Right atrium auricular region (tissue), 2 donors: ENCODE measurements around the gene MLLT10. TPM values are rescaled to one million over a fixed set of nuclear protein-coding genes. Genes with fewer than 3 reads are reported as not detected.

ENCODE experiments used
- DNase-seq: peaks from one replicate; pipeline ENCODE4 v3.0.0-alpha.2; 2019; ENCODE audit warnings: low spot score
- H3K27ac ChIP-seq, 2 donors: fragments of 200-600 bp; sonication (generic); 1 replicate in 1 of 2; 2 replicates in 1 of 2; pipeline ENCODE4 v1.5.1; 2016 to 2019
- H3K27me3 ChIP-seq, 2 donors: fragments of 200-600 bp; sonication (generic); one replicate each; pipeline versions ENCODE4 v1.5.1 to v1.6.0; 2017 to 2019
- H3K36me3 ChIP-seq: fragments of 200-600 bp; sonication (generic); one replicate; pipeline ENCODE4 v1.5.1; 2016
- H3K4me1 ChIP-seq, 2 donors: fragments of 200-600 bp; sonication (generic); one replicate each; pipeline versions ENCODE4 v1.5.1 to v1.6.0; 2017 to 2019
- H3K4me3 ChIP-seq, 2 donors: fragments of 200-600 bp; sonication (generic); 1 replicate in 1 of 2; 2 replicates in 1 of 2; pipeline ENCODE4 v1.5.1; 2017 to 2019; ENCODE audit warnings: mild to moderate bottlenecking in 1 of 2, moderate library complexity in 1 of 2
- H3K9me3 ChIP-seq, 2 donors: fragments of 200-600 bp; sonication (generic); one replicate each; pipeline ENCODE4 v1.5.1; 2019
- total RNA-seq, 2 donors: library from RNA; depleted of rRNA; stranded (reverse); fragments of >200 nt; gene quantifications; one replicate each; pipeline ENCODE4 v1.1.0, GENCODE V29; 2016
- TF ChIP-seq, protein P1 (sequence below), 2 donors: fragments of 200-600 bp; sonication (generic); IDR thresholded peaks; one replicate each; pipeline ENCODE4 v1.5.1; 2019; ENCODE audit warnings: antibody characterized with exemption in 2 of 2

MLLT10 gene
- total RNA-seq, 2 donors from 2014 or later = 18.8 to 27.2 TPM

DNA sequence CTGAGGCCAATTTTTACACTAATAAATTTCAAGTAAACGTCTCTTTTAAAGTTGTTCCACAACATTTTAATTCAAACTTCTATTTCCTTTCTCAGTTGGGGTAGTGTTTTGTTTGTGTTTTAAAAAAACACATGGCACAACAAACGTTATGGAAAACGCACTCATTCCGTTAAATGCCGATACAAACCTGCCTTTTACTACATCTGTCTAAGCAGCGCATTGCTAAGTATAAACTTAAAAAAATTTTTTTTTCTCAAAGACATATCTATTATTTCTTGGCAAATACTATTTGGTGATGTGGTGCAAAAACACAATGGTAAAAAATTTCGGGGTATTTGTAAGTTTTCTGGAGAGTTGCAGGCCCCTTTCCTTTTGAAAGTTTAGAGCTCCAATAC, 9.9 kb upstream of the MLLT10 start:
- Histone ChIP-seq H3K4me1 (peaks cover 0 to 26% of the 10 kb centered on the region in 2 donors), H3K27ac (peak overlapping the region; percentile 98)
- TF ChIP-seq, protein P1, sequence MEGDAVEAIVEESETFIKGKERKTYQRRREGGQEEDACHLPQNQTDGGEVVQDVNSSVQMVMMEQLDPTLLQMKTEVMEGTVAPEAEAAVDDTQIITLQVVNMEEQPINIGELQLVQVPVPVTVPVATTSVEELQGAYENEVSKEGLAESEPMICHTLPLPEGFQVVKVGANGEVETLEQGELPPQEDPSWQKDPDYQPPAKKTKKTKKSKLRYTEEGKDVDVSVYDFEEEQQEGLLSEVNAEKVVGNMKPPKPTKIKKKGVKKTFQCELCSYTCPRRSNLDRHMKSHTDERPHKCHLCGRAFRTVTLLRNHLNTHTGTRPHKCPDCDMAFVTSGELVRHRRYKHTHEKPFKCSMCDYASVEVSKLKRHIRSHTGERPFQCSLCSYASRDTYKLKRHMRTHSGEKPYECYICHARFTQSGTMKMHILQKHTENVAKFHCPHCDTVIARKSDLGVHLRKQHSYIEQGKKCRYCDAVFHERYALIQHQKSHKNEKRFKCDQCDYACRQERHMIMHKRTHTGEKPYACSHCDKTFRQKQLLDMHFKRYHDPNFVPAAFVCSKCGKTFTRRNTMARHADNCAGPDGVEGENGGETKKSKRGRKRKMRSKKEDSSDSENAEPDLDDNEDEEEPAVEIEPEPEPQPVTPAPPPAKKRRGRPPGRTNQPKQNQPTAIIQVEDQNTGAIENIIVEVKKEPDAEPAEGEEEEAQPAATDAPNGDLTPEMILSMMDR (IDR thresholded peaks at IDR 0.05) = no peak

DNA sequence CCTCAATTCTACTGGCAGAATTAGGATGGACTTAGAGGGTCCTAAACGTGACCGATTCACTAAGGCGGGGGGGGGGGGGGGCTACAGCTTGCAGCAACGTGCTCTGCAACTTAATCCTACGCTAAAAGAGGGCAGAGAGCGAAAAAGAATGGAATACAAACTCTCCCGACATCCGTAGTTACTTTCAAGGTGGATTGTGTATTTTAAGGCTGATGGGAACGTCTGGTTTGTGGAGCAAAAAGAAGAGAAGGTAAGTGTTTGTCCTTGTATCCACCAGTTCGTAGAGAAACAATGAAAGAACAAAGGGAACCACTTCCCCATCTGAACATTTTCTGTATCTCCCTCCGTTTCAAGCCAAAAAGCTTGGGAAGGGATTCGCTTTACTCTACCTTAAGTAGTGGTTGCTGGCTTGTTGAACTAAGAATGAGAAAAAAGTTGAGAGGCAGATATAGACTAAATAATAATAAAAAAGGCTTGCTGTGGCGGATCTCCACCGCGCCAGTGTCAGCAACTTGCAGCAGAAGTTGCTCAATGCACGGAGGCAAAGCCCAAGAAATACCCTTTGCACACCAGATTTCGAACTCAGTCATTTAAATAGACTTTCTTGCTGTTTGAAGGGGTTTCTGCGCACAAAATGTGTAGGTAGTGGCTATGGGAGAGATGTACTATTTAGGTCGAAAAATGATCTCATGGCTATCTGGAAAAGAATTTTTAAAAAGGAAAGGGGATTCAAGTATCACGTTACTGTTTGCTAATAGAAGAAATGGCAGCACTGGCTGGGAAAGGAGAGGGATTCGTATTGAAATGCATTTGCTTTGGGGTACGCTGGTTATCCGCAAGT, 9.3 kb upstream of the MLLT10 start:
- H3K27ac ChIP-seq = peak overlapping the region; percentile 98
- peaks cover 0 to 22% of the 10 kb centered on the region in 2 donors for H3K4me1 ChIP-seq
- TF ChIP-seq, protein P1 (IDR thresholded peaks at IDR 0.05) = no peak
- peak overlapping the region; percentile 60 to 79 for H3K4me3 ChIP-seq
- DNase-seq = no peak
- no peaks in the 10 kb centered on the region for H3K9me3 ChIP-seq
- no peaks in the 10 kb centered on the region for H3K36me3 ChIP-seq
- no peaks in the 10 kb centered on the region for H3K27me3 ChIP-seq

More for the DNA sequence above, 9.9 kb upstream of the MLLT10 start:
- H3K9me3 ChIP-seq = no peaks in the 10 kb centered on the region
- H3K4me3 ChIP-seq = peak overlapping the region; percentile 60 to 79
- no peaks in the 10 kb centered on the region for H3K27me3 ChIP-seq
- DNase-seq = no peak
- no peaks in the 10 kb centered on the region for H3K36me3 ChIP-seq

DNA sequence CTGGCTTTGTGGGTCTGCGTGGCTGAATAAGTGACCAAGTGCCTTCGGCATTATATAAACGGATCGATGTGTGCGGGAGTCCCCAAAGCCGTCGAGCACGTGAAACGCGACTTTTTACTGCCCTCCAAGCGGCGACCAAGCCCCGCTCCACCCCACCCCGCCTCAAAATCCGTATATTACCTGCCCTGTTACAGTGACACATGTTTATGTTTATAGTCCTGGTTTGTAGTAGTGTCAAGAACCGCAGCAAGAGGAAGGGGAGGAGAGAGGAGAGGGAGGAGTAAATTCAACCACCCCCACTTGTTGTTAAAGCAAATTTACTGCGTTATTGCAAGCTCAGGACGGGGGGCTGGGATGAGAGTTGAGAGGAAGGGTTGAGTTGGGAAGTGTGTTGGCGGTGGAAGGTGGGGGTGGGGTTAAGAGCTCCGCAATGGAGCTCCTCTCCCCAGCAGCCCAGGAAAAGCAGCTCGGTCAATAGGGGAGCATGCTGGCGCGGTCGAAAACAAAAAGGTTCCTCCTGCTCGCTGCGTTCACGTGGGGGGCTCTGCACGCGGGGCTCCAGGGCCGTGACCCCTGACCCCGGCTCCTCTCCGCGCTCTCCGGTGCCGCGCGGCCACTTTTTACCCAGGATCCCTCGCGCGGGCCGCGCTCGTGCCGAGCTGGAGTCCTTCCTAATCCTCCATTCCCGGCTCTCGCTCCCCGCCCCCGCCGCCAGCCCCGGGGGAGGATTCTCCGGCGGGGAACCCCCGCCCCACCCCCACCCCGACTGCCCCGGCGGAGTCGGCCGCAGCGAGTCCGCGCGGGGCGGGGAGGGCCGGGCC, 8.5 kb upstream of the MLLT10 start, which contains the start of gene SKIDA1:
Gene SKIDA1 (minus strand): TSS at position 316 of the 821 bp plus-strand sequence. CDS start 7,860 bp downstream, outside the sequence.
- H3K9me3 ChIP-seq = no peaks in the 10 kb centered on the region
- H3K4me1 ChIP-seq = peaks cover 0 to 19% of the 10 kb centered on the region in 2 donors
- no peaks in the 10 kb centered on the region for H3K27me3 ChIP-seq
- peak within 1 kb of the TSS; percentile 98 for H3K27ac ChIP-seq
- TF ChIP-seq, protein P1 (IDR thresholded peaks at IDR 0.05) = no peak
- peak within 1 kb of the TSS; percentile 60 to 79 for H3K4me3 ChIP-seq
- no peaks in the 10 kb centered on the region for H3K36me3 ChIP-seq
- peak; percentile 88 for DNase-seq

DNA sequence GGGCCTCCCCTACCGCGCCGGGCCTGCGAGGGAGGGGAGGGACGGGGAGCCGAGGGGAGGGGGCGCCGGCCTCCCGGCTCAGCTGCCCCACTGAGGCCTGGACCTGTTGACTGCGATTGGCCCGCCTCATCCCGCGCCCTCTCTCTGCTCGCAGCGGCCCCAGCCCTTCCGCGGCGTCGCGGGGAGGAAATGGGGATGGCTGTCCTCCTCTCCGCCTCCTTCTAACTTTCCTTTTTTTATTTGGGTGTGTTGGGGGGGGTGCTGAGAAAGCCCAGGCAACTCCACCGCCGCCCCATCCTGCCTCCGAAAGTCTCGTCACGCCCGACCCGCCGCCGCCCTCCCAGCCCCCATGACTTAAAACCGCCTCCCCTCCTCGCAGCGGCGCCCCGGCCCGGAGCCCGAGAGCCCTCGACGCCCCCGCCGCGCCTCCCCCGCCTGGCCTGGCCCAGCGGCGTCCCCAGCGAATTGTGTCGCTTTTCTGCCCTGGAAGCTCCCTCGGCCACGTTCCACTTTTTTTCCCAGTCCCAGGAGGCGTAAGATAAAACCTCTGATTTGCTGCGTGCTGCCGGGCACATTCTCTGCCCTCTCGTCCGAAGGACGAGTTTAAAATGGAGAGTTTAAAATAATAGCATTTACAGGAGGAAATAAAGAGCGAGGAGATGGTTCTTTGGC, 7.7 kb upstream of the MLLT10 start:
- H3K9me3 ChIP-seq = no peaks in the 10 kb centered on the region
- DNase-seq = peak; percentile 84
- H3K27ac ChIP-seq = peak overlapping the region; percentile 98
- no peaks in the 10 kb centered on the region for H3K36me3 ChIP-seq
- peak overlapping the region; percentile 60 to 79 for H3K4me3 ChIP-seq
- H3K27me3 ChIP-seq = no peaks in the 10 kb centered on the region
- H3K4me1 ChIP-seq = peaks cover 0 to 11% of the 10 kb centered on the region in 2 donors
- TF ChIP-seq, protein P1 (IDR thresholded peaks at IDR 0.05) = no peak

DNA sequence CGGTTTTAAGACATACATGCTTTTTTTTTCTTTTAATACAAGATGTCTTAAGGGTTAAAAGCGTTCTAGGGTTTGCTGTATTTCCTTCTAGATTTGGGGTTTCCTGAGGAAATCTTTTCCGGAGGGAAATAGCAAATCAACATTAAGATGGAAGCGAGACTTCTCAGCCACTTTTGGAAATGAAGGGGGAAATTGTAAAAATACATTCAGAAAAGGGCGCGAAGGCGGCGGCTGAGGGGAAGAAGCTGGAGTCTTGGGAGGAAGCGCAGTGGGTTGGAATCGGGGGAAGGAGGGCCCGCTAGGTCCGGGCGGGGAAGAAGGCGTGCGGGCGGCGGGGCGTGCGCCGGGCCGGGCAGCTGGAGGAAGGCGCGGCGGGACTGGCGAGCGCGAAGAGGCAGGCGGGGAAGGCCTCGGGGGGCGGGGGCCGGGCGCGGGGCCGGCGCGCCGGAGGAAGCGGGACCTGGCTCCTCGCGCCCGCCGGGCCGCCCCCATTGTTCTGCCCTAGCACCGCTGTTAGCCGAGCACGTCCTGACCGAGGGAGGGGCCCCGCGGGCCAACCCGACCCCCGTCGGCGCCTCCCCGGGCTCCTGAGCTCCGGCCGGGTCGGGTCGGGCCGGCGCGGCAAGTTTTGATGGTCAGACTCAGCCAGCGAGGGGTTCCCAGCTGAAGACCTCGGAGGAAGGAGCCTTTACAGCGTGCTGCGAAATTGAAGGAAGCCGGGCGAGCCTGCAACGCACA, 7.0 kb upstream of the MLLT10 start:
- Histone ChIP-seq H3K9me3 (no peaks in the 10 kb centered on the region), H3K4me3 (peak overlapping the region; percentile 60 to 79), H3K27me3 (no peaks in the 10 kb centered on the region), H3K4me1 (peaks cover 0 to 12% of the 10 kb centered on the region in 2 donors), H3K36me3 (no peaks in the 10 kb centered on the region), H3K27ac (peak overlapping the region; percentile 98)
- TF ChIP-seq, protein P1 (IDR thresholded peaks at IDR 0.05) = no peak
- peak; percentile 67 for DNase-seq
